NCI-H510A treated with DMSO at 0.1 percent for 48 hours (cell line): ENCODE measurements around the gene RNF213.
"Not testable (repeated sequence)": the region's sequence is repeated elsewhere in the genome, so short reads cannot be mapped to it uniquely, and the experiment has no call there.

ENCODE experiments used
- DNase-seq: peaks from one replicate; lab custom pipeline; 2025; lab: John Stamatoyannopoulos, UW

The RNF213 gene

GRCh38 chr17:80252871-80253270 lies 7.8 kb upstream of the RNF213 start:
- peak; percentile 68 for DNase-seq

- no peak for DNase-seq
These were observed 6.8 kb upstream of the RNF213 start for GRCh38 chr17:80253631-80254395.

- DNase-seq: peak; percentile 88
These were observed 6.0 kb upstream of the RNF213 start for GRCh38 chr17:80254396-80255251.

GRCh38 chr17:80256034-80256350 lies 4.7 kb upstream of the RNF213 start:
- no peak for DNase-seq

- no peak for DNase-seq
These were observed 2.9 kb upstream of the RNF213 start for GRCh38 chr17:80257716-80258213.

- not testable (repeated sequence) for DNase-seq
These were observed 2.4 kb upstream of the RNF213 start for GRCh38 chr17:80258296-80258695.

- no peak for DNase-seq
These were observed 1.1 kb upstream of the RNF213 start for GRCh38 chr17:80259457-80260068.

- DNase-seq: no peak
These were observed 550 bp upstream of the RNF213 start for GRCh38 chr17:80260069-80260535.

GRCh38 chr17:80261159-80261894 lies 675 bp downstream of the RNF213 start:
- peak; percentile 66 for DNase-seq

- no peak for DNase-seq
These were observed 1.2 kb downstream of the RNF213 start for GRCh38 chr17:80261895-80262279.

GRCh38 chr17:80262291-80262690 lies 1.6 kb downstream of the RNF213 start:
- no peak for DNase-seq

- no peak for DNase-seq
These were observed 2.2 kb downstream of the RNF213 start for GRCh38 chr17:80262775-80263244.

- DNase-seq: peak; percentile 68
These were observed 2.9 kb downstream of the RNF213 start for GRCh38 chr17:80263253-80264204.

- DNase-seq: no peak
These were observed 3.8 kb downstream of the RNF213 start for GRCh38 chr17:80264205-80265075.

- DNase-seq: no peak
These were observed 4.8 kb downstream of the RNF213 start for GRCh38 chr17:80265205-80266068.

GRCh38 chr17:80267391-80267790 lies 6.7 kb downstream of the RNF213 start:
- no peak for DNase-seq

- DNase-seq: no peak
These were observed 7.8 kb downstream of the RNF213 start for GRCh38 chr17:80268427-80268826.

GRCh38 chr17:80269405-80269807 lies 8.8 kb downstream of the RNF213 start:
- no peak for DNase-seq

GRCh38 chr17:80270104-80270503 lies 9.5 kb downstream of the RNF213 start:
- DNase-seq: no peak
